A673 (cell line): Measurements from ENCODE around the gene NET1. TPM values are rescaled to one million over a fixed set of nuclear protein-coding genes. Genes with fewer than 3 reads are reported as not detected.

Experiments
- BruUV-seq: library from RNA; stranded (reverse); fragments of 400-500 nt; replicated peaks from 2 replicates; lab custom pipeline; 2021; lab: Mats Ljungman, UMichigan
- CTCF ChIA-PET: fragments of 300-600 bp; sonication (Branson Sonifier 250); formaldehyde crosslinking; loops from one replicate; lab custom pipeline; 2022; ENCODE audit warnings: antibody characterized with exemption; lab: Charles Lee
- POLR2A ChIA-PET: fragments of 300-600 bp; sonication (Branson Sonifier 250); formaldehyde crosslinking; loops from one replicate; lab custom pipeline; 2022; ENCODE audit warnings: antibody characterized with exemption; ENCODE audit not compliant: low non-redundant PET; lab: Charles Lee
- DNase-seq: peaks from one replicate; pipeline ENCODE4 v3.0.0-alpha.2; 2015; ENCODE audit warnings: low spot score
- H3K27ac ChIP-seq: fragments of 200-600 bp; sonication (generic); 2 replicates; pipeline ENCODE4 v1.5.1; 2016; ENCODE audit warnings: mixed run types, low read depth, mild to moderate bottlenecking, mixed read lengths, antibody characterized with exemption, low read length; ENCODE audit not compliant: poor library complexity, severe bottlenecking
- H3K27me3 ChIP-seq: fragments of 200-600 bp; sonication (generic); replicated peaks from 2 replicates; pipeline ENCODE4 v1.6.1; 2017; ENCODE audit warnings: mixed run types, low read depth, mild to moderate bottlenecking, mixed read lengths, antibody characterized with exemption, low read length; ENCODE audit not compliant: insufficient read depth, poor library complexity
- H3K36me3 ChIP-seq: fragments of 200-600 bp; sonication (generic); 2 replicates; pipeline ENCODE4 v1.6.1; 2016; ENCODE audit warnings: mixed run types, mild to moderate bottlenecking, mixed read lengths, antibody characterized with exemption, low read length; ENCODE audit not compliant: insufficient read depth, poor library complexity, severe bottlenecking
- H3K4me1 ChIP-seq: fragments of 200-600 bp; sonication (generic); 2 replicates; pipeline ENCODE4 v1.6.1; 2017; ENCODE audit warnings: mixed run types, mild to moderate bottlenecking, mixed read lengths, antibody characterized with exemption, low read length; ENCODE audit not compliant: insufficient read depth, poor library complexity, severe bottlenecking
- H3K4me3 ChIP-seq: fragments of 200-600 bp; sonication (generic); 2 replicates; pipeline ENCODE4 v1.5.1; 2016; ENCODE audit warnings: low read depth, mixed run types, mild to moderate bottlenecking, mixed read lengths, low read length; ENCODE audit not compliant: poor library complexity, severe bottlenecking
- H3K9me3 ChIP-seq: fragments of 200-600 bp; sonication (generic); 2 replicates; pipeline ENCODE4 v1.6.1; 2016; ENCODE audit warnings: mixed run types, low read depth, mild to moderate bottlenecking, mixed read lengths, antibody characterized with exemption, low read length; ENCODE audit not compliant: poor library complexity, severe bottlenecking
- CTCF ChIP-seq: fragments of 300-800, 200-600 bp; sonication (generic); conservative IDR thresholded peaks from 2 replicates; pipeline ENCODE4 v1.5.1; 2017; ENCODE audit warnings: low read depth, mild to moderate bottlenecking, antibody characterized with exemption, low read length, moderate library complexity, mixed read lengths
- EZH2 ChIP-seq: fragments of 200-600 bp; sonication (generic); IDR thresholded peaks from 2 replicates; pipeline ENCODE4 v1.6.1; 2017; ENCODE audit warnings: borderline replicate concordance, low read depth, mild to moderate bottlenecking, mixed read lengths, antibody characterized with exemption, low read length; ENCODE audit not compliant: poor library complexity, severe bottlenecking
- intact Hi-C: fragments of 100-400 bp; cut with micrococcal nuclease; formaldehyde crosslinking; loops from one replicate; pipeline ENCODE4 v1.10.0; 2022; ENCODE audit not compliant: unreplicated experiment
- total RNA-seq: library from RNA; stranded (reverse); gene quantifications from 2 replicates; pipeline ENCODE4 v1.2.3, GENCODE V29; 2021

Gene NET1
- total RNA-seq, 1 experiment from 2014 or later = 71.4 TPM

- ChIA-PET CTCF (no interaction called here), POLR2A (no interaction called here)
- Histone ChIP-seq H3K4me1 (no peaks in the 10 kb centered on the region), H3K4me3 (no peak overlapping the region), H3K9me3 (no peaks in the 10 kb centered on the region), H3K36me3 (peaks cover 19% of the 10 kb centered on the region), H3K27me3 (no peaks in the 10 kb centered on the region), H3K27ac (no peak overlapping the region)
- no peak for DNase-seq
- BruUV-seq = no TSS peak
- intact Hi-C loops = no loop called here
- TF ChIP-seq CTCF = no peak
- TF ChIP-seq EZH2 = no peak
Observed at GRCh38 chr10:5464546-5464945, 52.2 kb downstream of the NET1 start.

GRCh38 chr10:5465976-5466450 lies 53.7 kb downstream of the NET1 start:
- H3K27ac ChIP-seq = no peak overlapping the region
- POLR2A ChIA-PET = no interaction called here

GRCh38 chr10:5466451-5467206 lies 54.3 kb downstream of the NET1 start:
- Histone ChIP-seq H3K27me3 (no peaks in the 10 kb centered on the region), H3K36me3 (no peaks in the 10 kb centered on the region), H3K4me3 (no peak overlapping the region), H3K9me3 (no peaks in the 10 kb centered on the region), H3K27ac (no peak overlapping the region), H3K4me1 (no peaks in the 10 kb centered on the region)
- TF ChIP-seq CTCF (no peak), EZH2 (no peak)
- CTCF ChIA-PET = no interaction called here
- intact Hi-C loops = no loop called here
- POLR2A ChIA-PET = no interaction called here
- DNase-seq = no peak
- BruUV-seq = no TSS peak

More at GRCh38 chr10:5465976-5466450, 53.7 kb downstream of the NET1 start:
- TF ChIP-seq CTCF = no peak
- no peak for TF ChIP-seq EZH2
- CTCF ChIA-PET = no interaction called here
- no peaks in the 10 kb centered on the region for H3K4me1 ChIP-seq
- intact Hi-C loops = no loop called here
- DNase-seq = no peak
- no peak overlapping the region for H3K4me3 ChIP-seq
- H3K9me3 ChIP-seq = no peaks in the 10 kb centered on the region
- no TSS peak for BruUV-seq
- no peaks in the 10 kb centered on the region for H3K27me3 ChIP-seq
- peaks cover 4% of the 10 kb centered on the region for H3K36me3 ChIP-seq
